HG03025 (cell line): ENCODE data around the gene PCDHA1.

ENCODE experiments used
- ATAC-seq: cut with Tn5 transposase; IDR thresholded peaks from one replicate; pipeline ENCODE4 v1.9.1; 2021; ENCODE audit warnings: mild to moderate bottlenecking, moderate library complexity; ENCODE audit not compliant: unreplicated experiment, low FRiP score

PCDHA1 gene

DNA sequence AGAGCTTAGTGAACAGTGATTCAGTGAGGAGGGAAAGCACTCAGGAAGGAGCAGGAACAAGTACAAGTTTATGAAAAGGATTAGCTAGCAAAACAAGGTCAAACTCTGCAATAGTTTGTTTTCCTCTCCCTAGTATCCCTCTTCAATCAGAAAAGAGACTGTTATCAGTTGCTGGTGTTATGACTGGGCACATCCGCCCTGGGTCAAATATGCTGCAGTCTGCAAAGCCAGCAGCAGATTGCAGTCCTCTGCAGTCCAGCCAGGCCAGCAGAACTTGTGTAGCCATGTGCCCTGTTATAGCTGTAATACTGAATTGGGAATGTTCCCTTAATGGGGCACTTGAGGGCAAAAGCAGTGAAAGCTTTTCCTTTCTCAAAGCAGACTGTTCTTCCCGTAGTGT lies 192.3 kb downstream of the PCDHA1 start:
- ATAC-seq: no peak

- no peak for ATAC-seq
These were observed 193.0 kb downstream of the PCDHA1 start for GRCh38 chr5:140978983-140979382.

DNA sequence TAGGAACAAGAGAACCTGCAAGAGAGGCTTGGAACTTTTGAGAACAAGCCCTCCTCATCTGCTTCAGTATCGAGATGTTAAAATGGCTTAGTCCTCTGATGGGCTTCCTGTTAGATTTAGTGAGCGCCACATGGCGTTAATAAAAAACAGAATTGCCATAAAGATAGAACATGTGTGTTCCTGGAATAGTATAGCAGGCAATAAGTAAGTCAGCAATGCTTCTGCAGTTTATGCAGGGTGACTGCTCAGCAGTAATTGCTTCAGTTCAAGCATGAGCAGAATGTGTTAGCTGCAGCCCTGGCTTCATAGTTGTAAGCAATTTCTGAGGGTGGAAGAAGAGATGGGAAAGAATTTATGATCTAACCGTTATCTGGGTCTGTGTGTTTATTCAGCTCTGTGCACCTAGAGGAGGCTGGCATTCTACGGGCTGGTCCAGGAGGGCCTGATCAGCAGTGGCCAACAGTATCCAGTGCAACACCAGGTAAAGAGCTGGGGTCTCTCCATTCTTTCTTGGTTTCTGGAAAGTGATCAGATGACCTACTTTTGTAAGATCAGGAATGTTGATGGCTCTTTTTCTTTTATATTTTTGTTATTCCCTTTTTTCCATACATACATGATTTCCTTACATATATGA lies 196.3 kb downstream of the PCDHA1 start:
- ATAC-seq: no peak

DNA sequence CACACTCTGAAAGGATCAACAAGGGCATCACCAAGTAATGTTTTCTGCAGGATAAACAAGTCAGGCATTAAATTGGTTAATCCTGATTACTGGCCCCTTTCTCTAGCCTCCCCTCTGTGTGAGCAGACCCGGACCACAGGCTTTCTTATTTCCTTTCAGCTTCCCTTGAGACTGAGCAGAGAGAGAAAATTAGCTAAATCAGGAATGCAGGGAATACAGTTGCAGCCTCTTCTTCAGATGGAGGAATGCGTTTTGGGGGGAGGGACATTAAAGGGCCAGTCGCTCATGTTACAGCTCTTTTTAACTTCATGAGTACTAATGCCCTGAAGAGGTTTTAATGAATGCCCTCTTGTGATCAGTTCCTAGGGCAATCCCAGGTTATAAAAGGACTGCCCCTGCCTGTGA lies 200.2 kb downstream of the PCDHA1 start:
- no peak for ATAC-seq

- no peak for ATAC-seq
These were observed 202.2 kb downstream of the PCDHA1 start for GRCh38 chr5:140988100-140988499.

- ATAC-seq: no peak
These were observed 202.7 kb downstream of the PCDHA1 start for GRCh38 chr5:140988608-140989007.

DNA sequence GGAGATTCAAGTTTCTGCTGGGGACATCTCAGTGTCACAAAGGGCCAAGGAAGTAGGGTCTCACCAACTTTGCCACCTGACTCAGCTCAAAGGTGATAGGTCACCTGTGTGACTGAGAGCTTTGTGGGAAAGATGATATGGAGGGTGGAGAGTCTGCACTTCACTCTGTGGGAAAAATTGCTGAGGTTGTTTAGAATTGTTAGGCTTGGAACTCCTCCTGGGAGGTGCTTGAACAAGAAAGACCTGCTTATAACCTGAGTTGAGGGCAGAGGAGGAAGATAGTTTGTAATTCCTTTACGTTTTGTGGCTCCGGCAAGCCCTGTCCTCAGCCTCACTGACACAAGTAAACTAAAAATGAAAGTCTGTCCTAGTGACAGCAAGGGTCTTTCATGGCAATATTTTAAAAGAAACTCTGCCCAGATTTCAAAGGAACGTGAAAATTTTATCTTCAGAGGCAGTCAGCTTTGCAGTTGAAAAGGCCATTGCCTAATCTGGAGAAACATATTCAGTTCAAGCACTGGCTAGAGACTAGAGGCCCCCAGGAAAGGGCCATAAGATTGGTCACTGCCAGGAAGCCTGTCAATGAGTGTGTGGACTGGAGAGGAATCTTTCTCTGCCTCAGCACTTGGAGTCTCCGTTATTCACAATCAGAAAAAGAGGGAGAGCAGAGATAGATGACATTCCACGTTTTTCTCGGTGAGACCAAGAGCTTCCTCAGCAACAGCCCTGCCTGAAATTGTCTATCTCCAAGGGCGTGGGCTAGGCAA lies 203.5 kb downstream of the PCDHA1 start:
- no peak for ATAC-seq

- ATAC-seq: no peak
These were observed 206.9 kb downstream of the PCDHA1 start for GRCh38 chr5:140992828-140993227.

DNA sequence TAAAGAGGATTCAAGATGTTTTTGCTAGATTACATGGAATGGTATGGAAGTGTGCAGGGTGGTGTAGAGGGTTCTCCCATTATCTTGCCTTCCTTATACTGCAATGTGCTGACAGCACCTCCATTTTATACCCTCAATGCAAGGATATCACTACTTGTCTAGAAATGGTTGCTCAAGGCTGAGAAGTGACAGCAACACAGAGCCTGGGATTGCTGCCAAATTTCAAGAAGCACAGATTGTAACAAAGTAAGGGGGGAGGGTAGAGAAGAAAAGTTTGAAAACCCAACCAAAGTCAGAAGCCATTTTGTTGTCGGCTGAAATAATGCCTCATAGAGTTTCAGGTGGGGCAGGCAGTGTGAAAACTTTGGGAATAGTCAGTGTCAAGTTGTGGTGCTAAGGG lies 210.1 kb downstream of the PCDHA1 start:
- no peak for ATAC-seq

DNA sequence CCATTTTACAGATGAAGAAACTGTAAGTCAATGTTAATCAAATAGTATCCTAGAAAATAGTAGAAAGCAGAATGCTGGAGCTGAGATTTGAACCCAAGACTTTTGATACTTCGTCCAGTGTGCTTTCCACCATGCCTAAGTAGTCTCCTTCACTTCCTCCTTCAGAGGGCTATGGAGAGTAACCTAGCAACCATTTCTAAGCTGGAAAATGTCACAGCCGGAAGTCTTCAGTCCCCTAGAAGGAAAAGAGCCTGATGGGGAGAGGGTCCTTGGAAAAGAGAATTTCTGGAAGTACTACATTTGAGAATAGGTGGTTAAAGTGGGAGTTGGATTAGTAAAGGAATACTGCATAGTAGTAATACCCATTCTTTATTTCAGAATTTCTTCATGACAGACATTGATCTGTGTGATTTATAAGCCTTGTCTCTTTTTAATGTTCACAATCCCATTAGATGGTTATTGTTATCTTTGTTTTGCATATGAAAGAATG lies 213.0 kb downstream of the PCDHA1 start:
- no peak for ATAC-seq

GRCh38 chr5:141001446-141001843 lies 215.5 kb downstream of the PCDHA1 start:
- no peak for ATAC-seq

- no peak for ATAC-seq
These were observed 216.1 kb downstream of the PCDHA1 start for GRCh38 chr5:141001844-141002604.

- ATAC-seq: no peak
These were observed 216.6 kb downstream of the PCDHA1 start for GRCh38 chr5:141002605-141002965.

DNA sequence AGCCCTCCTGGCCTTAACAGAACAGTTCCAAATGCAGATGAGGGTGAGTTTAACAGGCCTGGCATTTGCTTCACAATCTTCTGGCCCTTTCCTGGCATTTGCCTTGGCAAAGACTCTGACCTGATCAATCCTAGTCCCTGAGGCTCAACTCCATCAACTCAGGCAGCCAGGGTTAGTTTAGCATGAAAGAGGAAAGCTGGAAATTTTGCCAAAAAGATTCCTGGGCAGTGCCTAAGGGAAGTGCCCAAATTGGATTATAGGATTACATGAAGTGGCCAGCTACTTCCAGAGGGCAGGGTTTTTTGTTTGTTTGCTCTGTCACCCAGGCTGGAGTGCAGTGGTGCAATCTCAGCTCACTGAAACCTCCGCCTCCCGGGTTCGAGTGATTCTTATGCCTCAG lies 217.1 kb downstream of the PCDHA1 start:
- ATAC-seq: no peak

DNA sequence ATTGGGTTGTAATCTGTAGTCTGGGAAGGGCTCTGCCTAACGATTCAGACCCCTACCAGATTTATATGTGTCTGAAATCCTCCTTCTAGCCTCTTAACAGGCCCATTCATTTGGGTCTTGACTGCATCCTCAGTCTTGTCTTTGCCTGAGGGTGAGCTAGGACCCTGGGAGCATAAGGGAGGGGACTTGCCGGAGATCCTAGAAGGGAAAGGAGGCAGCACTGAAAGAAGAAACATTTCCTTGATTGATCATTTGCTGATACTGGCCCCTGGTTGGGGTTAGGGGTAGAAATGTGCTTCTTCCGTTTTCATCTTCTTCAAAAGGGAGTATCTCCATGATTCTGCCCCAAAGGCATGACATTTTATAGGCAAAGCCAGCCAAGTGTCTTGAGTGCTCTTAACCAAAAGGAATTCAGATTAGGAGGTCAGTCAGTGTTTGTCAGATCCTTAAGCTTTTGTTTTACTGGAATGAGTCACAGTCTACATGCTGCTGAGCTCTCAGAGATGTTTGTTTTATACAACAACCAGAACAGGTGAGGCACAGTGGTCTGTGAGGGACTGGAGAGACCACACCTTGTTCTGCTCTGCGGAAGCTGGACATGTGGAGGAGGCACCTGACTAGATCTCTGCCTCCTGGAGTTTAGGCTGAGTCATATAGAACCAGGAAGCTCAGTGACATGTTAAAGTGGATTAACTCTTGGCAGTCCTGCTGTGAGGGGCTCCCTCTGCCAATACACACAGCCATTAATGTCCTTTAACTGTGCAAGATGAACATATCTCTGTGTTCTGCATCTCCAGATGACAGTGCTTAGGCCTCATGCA lies 218.1 kb downstream of the PCDHA1 start:
- no peak for ATAC-seq

DNA sequence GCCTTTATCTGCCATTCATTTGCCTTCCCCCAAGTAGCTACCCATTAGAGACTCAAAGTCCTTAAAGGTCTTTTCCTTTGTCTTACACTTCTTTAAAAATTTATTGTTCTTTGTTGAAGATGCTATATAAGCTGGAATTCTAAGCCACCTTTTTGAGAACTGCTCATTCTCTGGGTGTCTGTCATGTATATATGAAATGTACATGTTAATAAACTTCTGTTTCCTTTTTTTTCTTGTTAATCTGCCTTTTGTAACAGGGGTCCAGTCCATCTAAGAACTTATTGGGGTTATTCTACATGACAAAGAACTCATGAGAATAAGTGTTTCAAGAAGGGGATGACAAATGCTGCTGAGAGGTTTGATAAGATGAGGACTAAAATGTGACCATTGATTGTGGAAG lies 221.9 kb downstream of the PCDHA1 start:
- no peak for ATAC-seq

- ATAC-seq: no peak
These were observed 224.3 kb downstream of the PCDHA1 start for GRCh38 chr5:141010047-141010793.

GRCh38 chr5:141017943-141018342 lies 232.0 kb downstream of the PCDHA1 start:
- ATAC-seq: no peak

DNA sequence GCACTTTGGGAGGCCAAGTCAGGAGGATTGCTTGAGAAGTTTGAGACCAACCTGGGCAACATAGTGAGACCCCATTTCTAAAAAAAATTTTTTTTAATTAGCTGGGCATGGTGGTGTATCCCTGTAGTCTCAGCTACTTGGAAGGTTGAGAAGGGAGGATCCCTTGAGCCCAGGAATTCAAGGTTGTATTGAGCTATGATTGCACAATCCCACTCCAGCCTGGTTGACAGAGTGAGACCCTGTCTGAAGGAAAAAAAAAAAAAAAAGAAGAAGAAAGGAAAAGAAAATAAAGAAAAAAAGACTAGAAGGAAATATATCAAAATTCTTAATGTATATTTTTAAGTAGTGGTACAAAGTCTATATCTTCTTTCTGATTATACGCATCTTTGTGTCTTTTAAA lies 236.4 kb downstream of the PCDHA1 start:
- ATAC-seq: no peak

- ATAC-seq: no peak
These were observed 245.1 kb downstream of the PCDHA1 start for GRCh38 chr5:141031006-141031405.
